B cell (primary cell): Measurements from ENCODE around the gene THRA. TPM values are rescaled to one million over a fixed set of nuclear protein-coding genes. Genes with fewer than 3 reads are reported as not detected.

ENCODE experiments used
- ATAC-seq: fragments of 200-7000 bp; cut with Tn5 transposase; one replicate; pipeline ENCODE4 v1.10.0; 2021; ENCODE audit warnings: low read depth, mild to moderate bottlenecking, moderate number of reproducible peaks, moderate library complexity
- CTCF ChIA-PET: fragments of 350-600 bp; sonication (Branson Sonifier 250); formaldehyde crosslinking; loops from one replicate; lab custom pipeline; 2021; ENCODE audit warnings: antibody characterized with exemption, inconsistent platforms; lab: Charles Lee
- POLR2A ChIA-PET: fragments of 350-600 bp; sonication (Branson Sonifier 250); formaldehyde crosslinking; loops from one replicate; lab custom pipeline; 2021; ENCODE audit warnings: antibody characterized with exemption; lab: Charles Lee
- DNase-seq: peaks from one replicate; pipeline ENCODE4 v3.0.0; 2013
- H2AFZ ChIP-seq: 2 replicates; pipeline ENCODE4 v1.6.1; 2012; ENCODE audit warnings: mild to moderate bottlenecking, low read depth, low read length; ENCODE audit not compliant: insufficient read depth, poor library complexity, severe bottlenecking
- H3K27ac ChIP-seq, 2 donors: 1 replicate in 1 of 2; 2 replicates in 1 of 2; pipeline ENCODE4 v1.5.1; 2012 to 2013; ENCODE audit warnings: low read length in 2 of 2, mild to moderate bottlenecking in 2 of 2, moderate library complexity in 1 of 2
- H3K27me3 ChIP-seq, 4 experiments: fragments of 200-600 bp in 1 of 4; sonication (generic) in 1 of 4; replicated peaks in 1 of 4; 1 replicate in 2 of 4; 2 replicates in 2 of 4; pipeline versions ENCODE4 v1.6.1 to v1.7.0; 2013 to 2016; ENCODE audit warnings: low read length in 3 of 4, mild to moderate bottlenecking in 2 of 4, mixed read lengths in 1 of 4, moderate library complexity in 1 of 4; ENCODE audit not compliant: insufficient read depth in 4 of 4, control insufficient read depth in 3 of 4; ENCODE audit errors: control extremely low read depth in 1 of 4
- H3K36me3 ChIP-seq, 2 experiments: replicated peaks in 1 of 2; 1 replicate in 1 of 2; 2 replicates in 1 of 2; pipeline versions ENCODE4 v1.6.1 to v1.7.1; 2013; ENCODE audit warnings: low read length in 1 of 2; ENCODE audit not compliant: insufficient read depth in 2 of 2, control insufficient read depth in 1 of 2; ENCODE audit errors: control extremely low read depth in 1 of 2, extremely low read depth in 1 of 2
- H3K4me1 ChIP-seq, 2 donors: fragments of 200-600 bp in 1 of 2; sonication (generic) in 1 of 2; 1 replicate in 1 of 2; 2 replicates in 1 of 2; pipeline versions ENCODE4 v1.5.1 to v1.6.1; 2013 to 2017; ENCODE audit warnings: low read length in 2 of 2; ENCODE audit not compliant: control insufficient read depth in 2 of 2, insufficient read depth in 2 of 2
- H3K4me2 ChIP-seq: replicated peaks from 2 replicates; pipeline ENCODE3; 2012; ENCODE audit warnings: mild to moderate bottlenecking, low read depth, low read length; ENCODE audit not compliant: poor library complexity, severe bottlenecking
- H3K4me3 ChIP-seq, 5 experiments: fragments of 200-600 bp in 1 of 5; sonication (generic) in 1 of 5; 1 replicate in 3 of 5; 2 replicates in 2 of 5; pipeline versions ENCODE4 v1.5.1 to v1.7.0; 2011 to 2016; ENCODE audit warnings: low read length in 4 of 5, mild to moderate bottlenecking in 4 of 5, low read depth in 2 of 5, control low read depth in 1 of 5, moderate library complexity in 1 of 5; ENCODE audit not compliant: insufficient read depth in 1 of 5; ENCODE audit errors: control extremely low read depth in 1 of 5, extremely low read depth in 1 of 5
- H3K79me2 ChIP-seq: fragments of 200-600 bp; sonication (generic); one replicate; pipeline ENCODE4 v1.6.0; 2016; ENCODE audit warnings: low read length; ENCODE audit not compliant: control insufficient read depth, insufficient read depth
- H3K9ac ChIP-seq: fragments of 200-600 bp; sonication (generic); 2 replicates; pipeline ENCODE4 v1.6.1; 2017; ENCODE audit warnings: mild to moderate bottlenecking, low read length, moderate library complexity
- H3K9me3 ChIP-seq, 3 donors: one replicate each; pipeline versions ENCODE4 v1.6.1 to v1.7.1; 2013; ENCODE audit warnings: low read length in 2 of 3; ENCODE audit not compliant: control insufficient read depth in 2 of 3, insufficient read depth in 1 of 3; ENCODE audit errors: control extremely low read depth in 1 of 3
- H4K20me1 ChIP-seq: 2 replicates; pipeline ENCODE4 v1.6.0; 2012; ENCODE audit warnings: mild to moderate bottlenecking, low read length; ENCODE audit not compliant: insufficient read depth, control insufficient read depth, poor library complexity, severe bottlenecking
- H3K27ac Mint-ChIP-seq: one replicate; pipeline ENCODE4 v1.8.0; 2021; ENCODE audit warnings: mixed read lengths
- H3K27me3 Mint-ChIP-seq: one replicate; pipeline ENCODE4 v1.8.0; 2021; ENCODE audit warnings: mixed read lengths
- H3K4me1 Mint-ChIP-seq: one replicate; pipeline ENCODE4 v1.8.0; 2021; ENCODE audit warnings: mixed read lengths
- H3K4me3 Mint-ChIP-seq: one replicate; pipeline ENCODE4 v1.8.0; 2021; ENCODE audit warnings: mixed read lengths
- H3K9me3 Mint-ChIP-seq: one replicate; pipeline ENCODE4 v1.8.0; 2022; ENCODE audit warnings: mixed read lengths; ENCODE audit not compliant: insufficient read depth
- CTCF ChIP-seq: fragments of 200-600 bp; IDR thresholded peaks from one replicate; pipeline ENCODE4 v1.8.0; 2022; ENCODE audit warnings: antibody characterized with exemption, mild to moderate bottlenecking
- EZH2 ChIP-seq: IDR thresholded peaks from 2 replicates; pipeline ENCODE4 v1.6.1; 2012; ENCODE audit warnings: borderline replicate concordance, low read depth, mild to moderate bottlenecking, moderate library complexity, low read length; ENCODE audit not compliant: insufficient read depth, poor library complexity, severe bottlenecking
- WGBS: methylation state at CpG from one replicate; pipeline ENCODE4 v1.1.5; 2013; ENCODE audit warnings: missing lambda C conversion rate; ENCODE audit not compliant: insufficient coverage; 5-methylcytosine and 5-hydroxymethylcytosine counted together
- intact Hi-C: fragments of 100-400 bp; cut with micrococcal nuclease; formaldehyde crosslinking; loops from one replicate; pipeline ENCODE4 v1.10.0; 2022
- polyA plus RNA-seq: library from polyadenylated mRNA; depleted of rRNA; stranded (reverse); fragments of >200 nt; gene quantifications from 2 replicates; pipeline ENCODE4 v1.2.3, GENCODE V29; 2012
- total RNA-seq, 2 donors: library from RNA; stranded (reverse); fragments of 120-200 nt in 1 of 2; gene quantifications; 1 replicate in 1 of 2; 2 replicates in 1 of 2; pipeline versions ENCODE4 v1.2.3 to v1.2.4, GENCODE V29; 2013 to 2022

THRA gene
- total and polyA plus RNA-seq, 2 donors (not counting 1 experiment from before 2014, with no cell fraction given), result 8.0 to 17.1 TPM

- H3K4me2 ChIP-seq, result no peak overlapping the region
- peaks cover 0 to 3% of the 10 kb centered on the region in 2 donors for H3K4me1 ChIP-seq
- DNase-seq, result no peak
- no peaks in the 10 kb centered on the region for H3K79me2 ChIP-seq
- intact Hi-C loops, result no loop called here
- peaks cover 0 to 24% of the 10 kb centered on the region in 2 experiments for H3K36me3 ChIP-seq
- ATAC-seq, result no peak
- no peak overlapping the region for H3K4me3 ChIP-seq
- no peaks in the 10 kb centered on the region for H3K9me3 ChIP-seq
- Mint-ChIP-seq H3K9me3 (no peaks in the 10 kb centered on the region), H3K27ac (no peak overlapping the region), H3K4me3 (no peak overlapping the region), H3K27me3 (peaks cover 3% of the 10 kb centered on the region), H3K4me1 (no peaks in the 10 kb centered on the region)
- H4K20me1 ChIP-seq, result no peaks in the 10 kb centered on the region
- TF ChIP-seq CTCF, result no peak
- TF ChIP-seq EZH2, result no peak
- H3K27ac ChIP-seq, result no peak overlapping the region
- H3K27me3 ChIP-seq, result peaks cover 0 to 3% (median 0%) of the 10 kb centered on the region in 4 experiments
- ChIA-PET CTCF (interaction anchor here (0.6 to 5.8 kb wide), 8 partner anchors 10 to 275 kb away, joined by 3 to 56 read pairs (median 14); no protein-coding TSS in a partner anchor), POLR2A (no interaction called here)
- no peak overlapping the region for H3K9ac ChIP-seq
- no peak overlapping the region for H2AFZ ChIP-seq
- WGBS, result 86% methylated on average over 17 of the region's 26 CpGs
These were observed 46.5 kb upstream of the THRA start for GRCh38 chr17:40015998-40016985.
